ENCODE results near the gene MACO1. TPM values are rescaled to one million over a fixed set of nuclear protein-coding genes. Genes with fewer than 3 reads are reported as not detected.
A peak's percentile ranks its signal among the peaks of the same experiment; 100 is the strongest.

The MACO1 gene
- total RNA-seq, 1 experiment from 2014 or later = 9.8 TPM

DNA sequence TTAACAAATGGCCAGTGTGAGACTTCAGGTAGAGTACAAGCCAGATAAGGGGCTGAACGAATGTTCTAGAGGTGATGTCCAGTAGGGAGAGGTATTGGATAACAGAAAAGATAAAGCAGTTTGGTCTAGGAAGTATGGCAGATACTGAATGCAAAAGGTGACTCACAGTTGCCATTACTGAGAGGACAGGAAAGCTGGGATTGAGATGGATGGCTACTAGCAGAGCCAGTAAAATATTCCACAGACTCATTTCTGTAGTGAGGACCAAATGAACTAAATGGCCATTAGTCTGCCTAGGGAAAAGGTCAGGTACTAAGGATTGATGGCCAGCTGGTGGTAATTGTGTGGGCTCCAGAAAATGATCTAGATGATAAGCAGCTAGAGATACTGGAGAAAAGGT, 11.5 kb downstream of the MACO1 start (continued):
- TF ChIP-seq, protein P1, sequence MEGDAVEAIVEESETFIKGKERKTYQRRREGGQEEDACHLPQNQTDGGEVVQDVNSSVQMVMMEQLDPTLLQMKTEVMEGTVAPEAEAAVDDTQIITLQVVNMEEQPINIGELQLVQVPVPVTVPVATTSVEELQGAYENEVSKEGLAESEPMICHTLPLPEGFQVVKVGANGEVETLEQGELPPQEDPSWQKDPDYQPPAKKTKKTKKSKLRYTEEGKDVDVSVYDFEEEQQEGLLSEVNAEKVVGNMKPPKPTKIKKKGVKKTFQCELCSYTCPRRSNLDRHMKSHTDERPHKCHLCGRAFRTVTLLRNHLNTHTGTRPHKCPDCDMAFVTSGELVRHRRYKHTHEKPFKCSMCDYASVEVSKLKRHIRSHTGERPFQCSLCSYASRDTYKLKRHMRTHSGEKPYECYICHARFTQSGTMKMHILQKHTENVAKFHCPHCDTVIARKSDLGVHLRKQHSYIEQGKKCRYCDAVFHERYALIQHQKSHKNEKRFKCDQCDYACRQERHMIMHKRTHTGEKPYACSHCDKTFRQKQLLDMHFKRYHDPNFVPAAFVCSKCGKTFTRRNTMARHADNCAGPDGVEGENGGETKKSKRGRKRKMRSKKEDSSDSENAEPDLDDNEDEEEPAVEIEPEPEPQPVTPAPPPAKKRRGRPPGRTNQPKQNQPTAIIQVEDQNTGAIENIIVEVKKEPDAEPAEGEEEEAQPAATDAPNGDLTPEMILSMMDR (IDR thresholded peaks at IDR 0.05 in 2 of 3, conservative IDR thresholded peaks at IDR 0.05 in 1 of 3; ENCODE audit: borderline replicate concordance in 1 of 3, insufficient read depth in 1 of 3, low read depth in 2 of 3, low read length in 2 of 3) = peak in 2 of 3 experiments; percentile 12 to 28; a peak in 1 of 6 replicates
- TF ChIP-seq, protein P2, sequence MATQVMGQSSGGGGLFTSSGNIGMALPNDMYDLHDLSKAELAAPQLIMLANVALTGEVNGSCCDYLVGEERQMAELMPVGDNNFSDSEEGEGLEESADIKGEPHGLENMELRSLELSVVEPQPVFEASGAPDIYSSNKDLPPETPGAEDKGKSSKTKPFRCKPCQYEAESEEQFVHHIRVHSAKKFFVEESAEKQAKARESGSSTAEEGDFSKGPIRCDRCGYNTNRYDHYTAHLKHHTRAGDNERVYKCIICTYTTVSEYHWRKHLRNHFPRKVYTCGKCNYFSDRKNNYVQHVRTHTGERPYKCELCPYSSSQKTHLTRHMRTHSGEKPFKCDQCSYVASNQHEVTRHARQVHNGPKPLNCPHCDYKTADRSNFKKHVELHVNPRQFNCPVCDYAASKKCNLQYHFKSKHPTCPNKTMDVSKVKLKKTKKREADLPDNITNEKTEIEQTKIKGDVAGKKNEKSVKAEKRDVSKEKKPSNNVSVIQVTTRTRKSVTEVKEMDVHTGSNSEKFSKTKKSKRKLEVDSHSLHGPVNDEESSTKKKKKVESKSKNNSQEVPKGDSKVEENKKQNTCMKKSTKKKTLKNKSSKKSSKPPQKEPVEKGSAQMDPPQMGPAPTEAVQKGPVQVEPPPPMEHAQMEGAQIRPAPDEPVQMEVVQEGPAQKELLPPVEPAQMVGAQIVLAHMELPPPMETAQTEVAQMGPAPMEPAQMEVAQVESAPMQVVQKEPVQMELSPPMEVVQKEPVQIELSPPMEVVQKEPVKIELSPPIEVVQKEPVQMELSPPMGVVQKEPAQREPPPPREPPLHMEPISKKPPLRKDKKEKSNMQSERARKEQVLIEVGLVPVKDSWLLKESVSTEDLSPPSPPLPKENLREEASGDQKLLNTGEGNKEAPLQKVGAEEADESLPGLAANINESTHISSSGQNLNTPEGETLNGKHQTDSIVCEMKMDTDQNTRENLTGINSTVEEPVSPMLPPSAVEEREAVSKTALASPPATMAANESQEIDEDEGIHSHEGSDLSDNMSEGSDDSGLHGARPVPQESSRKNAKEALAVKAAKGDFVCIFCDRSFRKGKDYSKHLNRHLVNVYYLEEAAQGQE (IDR thresholded peaks at IDR 0.05; ENCODE audit: low read depth) = no peak
- TF ChIP-seq EGR1 (IDR thresholded peaks at IDR 0.05; ENCODE audit: low read depth) = no peak

DNA sequence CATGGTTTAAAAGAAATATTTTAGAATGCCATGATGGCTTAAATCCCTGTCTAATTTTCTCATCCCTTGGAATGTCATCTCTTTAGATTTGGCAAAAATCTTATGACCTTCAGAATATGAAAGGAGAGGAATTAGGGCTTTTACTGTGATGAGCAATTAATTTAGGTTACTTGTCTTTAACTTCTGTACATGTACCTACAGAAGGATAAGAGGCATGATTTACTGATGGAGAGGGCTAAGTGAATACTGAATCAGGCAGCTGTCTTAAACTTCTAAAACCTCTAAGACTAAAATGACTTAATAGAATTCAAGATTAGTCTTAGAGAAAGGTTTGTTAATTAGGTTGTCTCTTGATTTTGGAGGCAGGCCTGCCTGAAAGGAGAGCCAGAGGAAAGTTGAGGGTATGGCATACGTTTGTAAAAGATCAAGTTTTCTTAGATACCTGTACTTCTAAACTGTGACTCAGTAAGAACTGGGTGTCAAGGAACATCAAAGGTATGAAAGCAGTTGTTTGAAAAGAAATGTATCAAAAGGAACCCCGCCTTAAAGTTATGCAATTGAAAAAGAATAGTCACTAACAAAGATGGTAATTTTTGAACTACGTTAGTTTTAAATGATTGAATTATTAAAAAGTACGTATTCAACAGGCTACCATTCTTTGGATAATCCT, 12.5 kb downstream of the MACO1 start:
- no peaks in the 10 kb centered on the region for H3K79me2 ChIP-seq (ENCODE audit: insufficient read depth, low read length)
- BruUV-seq (replicated peaks) = no TSS peak
- peaks cover 0 to 5% of the 10 kb centered on the region in 2 experiments; a peak in 1 of 4 replicates for H3K4me1 ChIP-seq (ENCODE audit: control insufficient read depth in 1 of 2, insufficient read depth in 2 of 2, low read length in 2 of 2)
- no peaks in the 10 kb centered on the region for H3K27me3 ChIP-seq (ENCODE audit: insufficient read depth, low read length)
- no peak overlapping the region for H3K4me2 ChIP-seq (ENCODE audit: low read length)
- H3K9me2 ChIP-seq (ENCODE audit: insufficient read depth) = no peaks in the 10 kb centered on the region
- intact Hi-C loops (cut with micrococcal nuclease) = no loop called here
- H3K27ac ChIP-seq (ENCODE audit: low read depth, low read length) = no peak overlapping the region
- H4K20me1 ChIP-seq (ENCODE audit: insufficient read depth) = no peaks in the 10 kb centered on the region
- no peak overlapping the region for H2AFZ ChIP-seq (ENCODE audit: low read depth, low read length, poor library complexity, severe bottlenecking)
- ChIA-PET CTCF (interaction anchor here (1.3 kb wide), 1 partner anchor 78 kb away, joined by 4 read pairs; no protein-coding TSS in a partner anchor), RAD21 (ENCODE audit: low non-redundant PET in 1 of 2, low total read pairs in 2 of 2, uncharacterized antibody in 2 of 2, unreplicated experiment in 2 of 2) (no interaction called here), POLR2A (interaction anchor here (1.4 kb wide), 1 partner anchor 195 kb away, joined by 3 read pairs; the partner anchor contains the start of gene RSRP1)
- ATAC-seq = no peak
- H3K9me3 ChIP-seq (ENCODE audit: control insufficient read depth in 1 of 2, insufficient read depth in 1 of 2, low read depth in 1 of 2, low read length in 2 of 2) = no peaks in the 10 kb centered on the region
- no peak overlapping the region for H3K9ac ChIP-seq (ENCODE audit: low read length)
- DNase-seq (ENCODE audit: low read depth, low spot score) = no peak
- no peak overlapping the region for H3K4me3 ChIP-seq (replicated peaks in 1 of 2; ENCODE audit: low read depth in 1 of 2, low read length in 2 of 2)
- no peaks in the 10 kb centered on the region for H3K36me3 ChIP-seq (ENCODE audit: control insufficient read depth in 1 of 2, insufficient read depth in 2 of 2, low read length in 2 of 2)
- TF ChIP-seq, protein P3, sequence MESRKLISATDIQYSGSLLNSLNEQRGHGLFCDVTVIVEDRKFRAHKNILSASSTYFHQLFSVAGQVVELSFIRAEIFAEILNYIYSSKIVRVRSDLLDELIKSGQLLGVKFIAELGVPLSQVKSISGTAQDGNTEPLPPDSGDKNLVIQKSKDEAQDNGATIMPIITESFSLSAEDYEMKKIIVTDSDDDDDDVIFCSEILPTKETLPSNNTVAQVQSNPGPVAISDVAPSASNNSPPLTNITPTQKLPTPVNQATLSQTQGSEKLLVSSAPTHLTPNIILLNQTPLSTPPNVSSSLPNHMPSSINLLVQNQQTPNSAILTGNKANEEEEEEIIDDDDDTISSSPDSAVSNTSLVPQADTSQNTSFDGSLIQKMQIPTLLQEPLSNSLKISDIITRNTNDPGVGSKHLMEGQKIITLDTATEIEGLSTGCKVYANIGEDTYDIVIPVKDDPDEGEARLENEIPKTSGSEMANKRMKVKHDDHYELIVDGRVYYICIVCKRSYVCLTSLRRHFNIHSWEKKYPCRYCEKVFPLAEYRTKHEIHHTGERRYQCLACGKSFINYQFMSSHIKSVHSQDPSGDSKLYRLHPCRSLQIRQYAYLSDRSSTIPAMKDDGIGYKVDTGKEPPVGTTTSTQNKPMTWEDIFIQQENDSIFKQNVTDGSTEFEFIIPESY (IDR thresholded peaks at IDR 0.05; ENCODE audit: extremely low read depth, insufficient replicate concordance, low read length) = no peak
- TF ChIP-seq EZH2 (IDR thresholded peaks at IDR 0.05) = no peak
- TF ChIP-seq, protein P2 (IDR thresholded peaks at IDR 0.05; ENCODE audit: low read depth) = no peak
- TF ChIP-seq POLR2A (IDR thresholded peaks at IDR 0.05; ENCODE audit: borderline replicate concordance, extremely low read depth, insufficient read depth, insufficient read length) = no peak
- TF ChIP-seq ZFX (IDR thresholded peaks at IDR 0.05) = no peak
- TF ChIP-seq POLR2AphosphoS5 (IDR thresholded peaks at IDR 0.05; ENCODE audit: low read depth, low read length) = no peak
- TF ChIP-seq ZNF274 (IDR thresholded peaks at IDR 0.05; ENCODE audit: low read depth, low read length) = no peak
- TF ChIP-seq CBX3 (IDR thresholded peaks at IDR 0.05; ENCODE audit: low read depth) = no peak
- no peak for TF ChIP-seq TCF7L2 (IDR thresholded peaks at IDR 0.05; ENCODE audit: borderline replicate concordance, extremely low read depth, insufficient read depth, insufficient read length)
- no peak for TF ChIP-seq JUND (IDR thresholded peaks at IDR 0.05)
